ENCODE data around the gene PROX1. TPM values are rescaled to one million over a fixed set of nuclear protein-coding genes. Genes with fewer than 3 reads are reported as not detected.
"Not testable (repeated sequence)": the region's sequence is repeated elsewhere in the genome, so short reads cannot be mapped to it uniquely, and the experiment has no call there.

The PROX1 gene
- total RNA-seq, 1 donor = 0.31 TPM

DNA sequence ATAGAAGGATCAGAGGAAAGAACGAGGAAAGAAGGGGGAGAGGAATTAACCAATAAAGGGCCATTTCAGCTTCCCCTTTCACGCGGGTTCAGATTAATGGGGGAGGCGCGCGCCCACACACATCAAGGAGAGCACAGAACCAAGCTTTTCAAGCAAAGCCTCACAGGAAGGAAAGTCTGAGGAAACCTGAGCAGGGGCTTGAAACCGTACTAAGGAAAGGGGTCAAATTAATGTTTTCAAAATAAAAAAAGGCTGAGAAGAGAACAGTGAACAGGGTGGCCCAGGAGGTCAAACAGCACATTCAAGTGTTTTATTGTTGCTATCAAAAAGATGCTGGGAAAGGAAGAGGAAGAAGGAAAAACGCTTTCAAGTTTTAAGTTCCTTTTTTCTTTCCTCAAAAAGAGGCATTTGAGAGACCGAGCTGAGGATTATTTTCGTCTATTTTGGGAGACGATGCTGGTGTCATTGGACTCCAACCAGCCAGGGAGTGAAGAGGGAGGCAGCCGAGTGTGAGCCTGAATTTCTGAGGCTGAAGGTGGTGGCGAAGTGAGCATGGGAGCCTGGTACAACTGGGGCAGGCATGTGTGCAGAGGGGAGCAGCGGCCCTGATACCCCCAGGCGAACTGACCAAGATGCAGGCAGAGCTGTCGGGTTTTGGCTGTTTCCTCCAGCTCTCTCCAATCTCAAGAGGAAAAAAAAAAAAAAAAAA, 88.4 kb downstream of the PROX1 start:
- Histone ChIP-seq H3K27me3 (ENCODE audit: insufficient read depth, low read length) (no peaks in the 10 kb centered on the region), H3K4me3 (ENCODE audit: low read length) (no peak overlapping the region), H3K9me3 (ENCODE audit: low read depth, low read length) (no peaks in the 10 kb centered on the region), H3K4me1 (ENCODE audit: insufficient read depth, low read length) (no peaks in the 10 kb centered on the region)

DNA sequence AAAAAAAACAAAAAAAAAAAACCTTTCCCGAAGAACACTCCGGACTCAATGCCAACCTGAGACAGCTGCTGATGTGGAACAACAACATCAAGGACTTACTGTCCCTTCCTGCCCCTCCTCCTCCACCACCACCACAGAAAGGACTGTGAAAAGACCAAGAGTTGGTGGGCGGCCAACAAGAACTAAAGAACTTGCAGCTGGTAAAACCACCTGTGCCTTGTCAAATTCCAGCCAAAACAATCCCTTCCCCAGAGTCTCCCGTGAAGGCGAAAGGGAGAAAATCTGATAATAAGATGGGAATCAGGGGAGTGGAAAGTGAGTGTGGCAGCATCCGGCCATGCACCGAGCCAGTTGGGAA, 88.9 kb downstream of the PROX1 start:
- Histone ChIP-seq H3K9me3 (ENCODE audit: low read depth, low read length) (no peaks in the 10 kb centered on the region), H3K27me3 (ENCODE audit: insufficient read depth, low read length) (no peaks in the 10 kb centered on the region), H3K4me1 (ENCODE audit: insufficient read depth, low read length) (no peaks in the 10 kb centered on the region), H3K4me3 (ENCODE audit: low read length) (no peak overlapping the region)

DNA sequence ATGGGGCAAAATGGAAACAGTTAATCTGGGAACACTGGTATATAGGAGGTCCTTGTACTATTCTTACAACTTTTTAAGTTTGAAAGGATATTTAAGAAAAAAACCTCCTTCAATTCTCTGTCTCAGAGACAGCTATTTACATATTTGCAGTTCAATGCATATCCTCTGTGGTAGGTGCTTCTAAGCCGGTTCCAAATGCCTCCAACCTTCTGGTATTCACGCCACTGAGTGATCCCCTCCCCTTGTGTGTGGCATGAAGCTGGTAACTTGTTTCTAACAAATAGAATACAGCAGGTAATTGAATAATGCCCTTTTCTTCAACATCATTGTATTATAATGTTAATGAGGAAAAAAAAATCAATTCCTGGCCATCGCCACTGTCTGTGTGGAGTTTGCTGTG, 91.2 kb downstream of the PROX1 start:
- Histone ChIP-seq H3K27me3 (ENCODE audit: insufficient read depth, low read length) (no peaks in the 10 kb centered on the region), H3K4me3 (ENCODE audit: low read length) (no peak overlapping the region), H3K9me3 (ENCODE audit: low read depth, low read length) (no peaks in the 10 kb centered on the region), H3K4me1 (ENCODE audit: insufficient read depth, low read length) (no peaks in the 10 kb centered on the region)

DNA sequence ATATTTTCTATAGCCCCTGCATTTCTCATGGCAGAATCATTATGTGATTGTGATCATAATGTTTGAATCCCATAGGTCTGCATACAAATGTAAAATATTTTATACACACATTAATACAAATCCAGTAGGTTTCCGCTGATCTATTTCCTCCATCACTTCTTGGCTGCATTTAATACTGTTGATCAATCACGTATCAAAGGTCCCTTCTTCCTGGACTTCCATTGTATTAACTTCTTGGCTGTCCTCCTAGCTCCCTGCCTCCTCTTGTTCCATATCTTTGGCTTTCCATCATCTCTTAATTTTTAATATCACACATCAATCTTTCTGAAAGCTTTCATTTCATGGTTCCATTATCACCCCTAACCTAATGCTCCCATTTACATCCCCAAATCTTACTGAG, 97.6 kb downstream of the PROX1 start:
- H3K27me3 ChIP-seq (ENCODE audit: insufficient read depth, low read length) = no peaks in the 10 kb centered on the region
- H3K9me3 ChIP-seq (ENCODE audit: low read depth, low read length) = no peaks in the 10 kb centered on the region
- H3K4me3 ChIP-seq (ENCODE audit: low read length) = no peak overlapping the region
- no peaks in the 10 kb centered on the region for H3K4me1 ChIP-seq (ENCODE audit: insufficient read depth, low read length)

DNA sequence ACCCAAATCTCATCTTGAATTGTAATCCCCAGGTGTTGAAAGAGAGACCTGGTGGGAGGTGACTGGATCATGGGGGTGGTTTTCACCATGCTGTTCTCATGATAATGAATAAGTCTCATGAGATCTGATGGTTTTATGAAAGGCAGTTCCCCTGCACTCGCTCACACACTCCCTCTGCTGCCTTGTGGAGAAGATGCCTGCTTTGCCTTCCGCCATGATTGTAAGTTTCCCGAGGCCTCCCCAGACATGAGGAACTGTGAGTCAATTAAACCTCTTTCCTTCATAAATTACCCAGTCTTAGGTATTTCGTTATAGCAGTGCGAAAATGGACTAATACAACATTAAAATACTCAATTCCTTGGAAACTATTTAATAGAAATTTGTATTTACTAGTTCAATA, 99.2 kb downstream of the PROX1 start:
- H3K9me3 ChIP-seq (ENCODE audit: low read depth, low read length) = no peaks in the 10 kb centered on the region
- H3K4me3 ChIP-seq (ENCODE audit: low read length) = no peak overlapping the region
- no peaks in the 10 kb centered on the region for H3K4me1 ChIP-seq (ENCODE audit: insufficient read depth, low read length)

DNA sequence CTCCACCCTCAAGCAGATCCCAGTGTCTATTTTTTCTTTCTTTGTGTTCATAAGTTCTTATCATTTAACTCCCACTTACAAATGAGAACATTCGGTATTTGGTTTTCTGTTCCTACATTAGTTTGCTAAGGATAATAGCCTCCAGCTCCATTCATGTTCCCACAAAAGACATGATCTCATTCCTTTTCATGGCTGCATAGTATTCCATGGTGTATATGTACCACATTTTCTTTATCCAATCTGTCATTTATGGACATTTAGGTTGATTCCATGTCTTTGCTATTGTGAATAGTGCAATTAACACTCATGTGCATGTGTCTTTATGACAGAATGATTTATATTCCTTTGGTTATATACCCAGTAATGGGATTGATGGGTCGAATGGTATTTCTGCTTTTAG, 101.2 kb downstream of the PROX1 start:
- H3K4me3 ChIP-seq (ENCODE audit: low read length); H3K4me1 ChIP-seq (ENCODE audit: insufficient read depth, low read length); H3K27me3 ChIP-seq (ENCODE audit: insufficient read depth, low read length); H3K9me3 ChIP-seq (ENCODE audit: low read depth, low read length): not testable (repeated sequence)

More for the DNA sequence above, 99.2 kb downstream of the PROX1 start:
- no peaks in the 10 kb centered on the region for H3K27me3 ChIP-seq (ENCODE audit: insufficient read depth, low read length)
